Adipocyte (in vitro differentiated cells): ENCODE data around the gene TIA1.
"Not testable (repeated sequence)": the region's sequence is repeated elsewhere in the genome, so short reads cannot be mapped to it uniquely, and the experiment has no call there.

ENCODE experiments used
- DNase-seq: peaks from one replicate; pipeline ENCODE4 v3.0.0-alpha.2; 2015; ENCODE audit warnings: low read depth
- H3K27me3 ChIP-seq: replicated peaks from 2 replicates; pipeline ENCODE4 v1.7.0; 2013; ENCODE audit warnings: mild to moderate bottlenecking, low read length, moderate library complexity; ENCODE audit not compliant: control insufficient read depth, insufficient read depth
- H3K36me3 ChIP-seq: 2 replicates; pipeline ENCODE4 v1.7.0; 2013; ENCODE audit warnings: low read length, mild to moderate bottlenecking, moderate library complexity; ENCODE audit not compliant: control insufficient read depth, insufficient read depth, severe bottlenecking
- H3K4me1 ChIP-seq: 2 replicates; pipeline ENCODE4 v1.7.0; 2013; ENCODE audit warnings: mild to moderate bottlenecking, low read length, moderate library complexity; ENCODE audit not compliant: control insufficient read depth, insufficient read depth
- H3K4me3 ChIP-seq: 2 replicates; pipeline ENCODE4 v1.7.0; 2013; ENCODE audit warnings: mild to moderate bottlenecking, low read length, moderate library complexity
- H3K9ac ChIP-seq: 2 replicates; pipeline ENCODE4 v1.7.0; 2013; ENCODE audit warnings: mild to moderate bottlenecking, low read length, moderate library complexity
- H3K9me3 ChIP-seq: 2 replicates; pipeline ENCODE4 v1.7.0; 2013; ENCODE audit warnings: mild to moderate bottlenecking, low read length, moderate library complexity; ENCODE audit not compliant: control insufficient read depth

The TIA1 gene

DNA sequence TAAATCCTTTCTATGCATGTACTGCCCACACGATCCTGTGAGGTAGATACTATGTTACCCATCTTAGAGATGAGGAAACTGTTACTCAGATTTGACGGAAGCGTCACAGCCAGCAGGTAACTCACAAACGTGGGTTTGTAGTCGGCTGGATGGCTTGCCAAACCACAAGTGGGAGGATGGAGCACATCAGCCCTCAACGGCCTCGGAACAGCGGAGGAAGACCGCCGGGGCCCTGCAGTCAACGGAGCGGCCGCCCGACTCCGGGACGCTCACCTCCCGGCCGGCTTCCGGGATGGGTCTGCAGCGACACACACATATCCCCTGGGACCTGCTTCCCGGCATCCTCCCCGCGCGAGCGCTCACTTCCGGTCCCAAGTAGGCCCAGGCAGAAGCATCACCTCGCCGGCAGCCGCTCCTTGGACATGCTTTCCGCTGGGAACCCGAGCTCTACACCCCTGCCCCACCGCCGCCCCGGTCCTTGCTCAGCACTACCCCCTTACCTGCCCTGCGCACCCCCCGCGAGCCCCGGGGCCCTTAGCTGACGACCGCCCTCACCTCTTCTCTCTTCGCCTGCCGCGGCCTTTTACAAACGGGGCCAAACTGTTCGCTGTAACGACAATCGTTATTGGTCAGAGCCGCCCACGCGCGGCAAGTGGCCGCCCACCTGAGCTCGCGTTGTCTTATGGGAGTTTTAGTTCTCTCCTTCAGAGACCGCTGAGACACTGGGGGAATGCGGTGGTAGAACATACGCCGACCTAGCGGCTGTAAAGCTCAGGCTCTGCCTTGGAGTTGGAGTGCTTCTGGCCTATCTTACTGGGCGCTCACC lies 57.8 kb downstream of the TIA1 start, which contains the start of gene C2orf42:
Gene C2orf42 (minus strand): TSS at position 602 of the 826 bp plus-strand sequence. CDS start 9,034 bp downstream, outside the sequence.
- peak; percentile 97 for DNase-seq
- no peaks in the 10 kb centered on the region for H3K9me3 ChIP-seq
- peak within 1 kb of the TSS; percentile 97 for H3K4me3 ChIP-seq
- no peaks in the 10 kb centered on the region for H3K36me3 ChIP-seq
- no peaks in the 10 kb centered on the region for H3K27me3 ChIP-seq
- peak within 1 kb of the TSS; percentile 90 for H3K9ac ChIP-seq
- no peaks in the 10 kb centered on the region for H3K4me1 ChIP-seq

DNA sequence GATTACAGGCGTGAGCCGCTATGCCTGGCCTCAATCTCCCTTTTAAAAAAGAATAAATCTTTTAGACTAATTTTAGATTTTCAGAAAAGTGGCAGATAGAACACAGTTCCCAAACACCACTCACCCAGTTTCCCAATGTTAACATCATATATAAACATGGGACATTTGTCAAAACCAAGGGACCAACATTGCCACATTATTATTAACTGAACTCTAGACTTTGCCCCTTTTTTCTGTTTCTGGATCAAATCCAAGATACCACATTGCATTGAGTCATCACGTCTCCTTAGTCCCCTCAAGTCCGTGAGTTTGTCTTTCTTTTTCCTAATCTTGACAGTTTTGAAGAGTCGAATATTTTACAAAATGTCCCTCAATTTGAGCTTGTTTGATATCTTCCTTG lies 60.0 kb downstream of the TIA1 start:
- no peak for DNase-seq
- H3K36me3 ChIP-seq, result no peaks in the 10 kb centered on the region
- H3K9ac ChIP-seq, result no peak overlapping the region
- H3K9me3 ChIP-seq, result no peaks in the 10 kb centered on the region
- no peak overlapping the region for H3K4me3 ChIP-seq
- H3K27me3 ChIP-seq, result no peaks in the 10 kb centered on the region
- H3K4me1 ChIP-seq, result no peaks in the 10 kb centered on the region

DNA sequence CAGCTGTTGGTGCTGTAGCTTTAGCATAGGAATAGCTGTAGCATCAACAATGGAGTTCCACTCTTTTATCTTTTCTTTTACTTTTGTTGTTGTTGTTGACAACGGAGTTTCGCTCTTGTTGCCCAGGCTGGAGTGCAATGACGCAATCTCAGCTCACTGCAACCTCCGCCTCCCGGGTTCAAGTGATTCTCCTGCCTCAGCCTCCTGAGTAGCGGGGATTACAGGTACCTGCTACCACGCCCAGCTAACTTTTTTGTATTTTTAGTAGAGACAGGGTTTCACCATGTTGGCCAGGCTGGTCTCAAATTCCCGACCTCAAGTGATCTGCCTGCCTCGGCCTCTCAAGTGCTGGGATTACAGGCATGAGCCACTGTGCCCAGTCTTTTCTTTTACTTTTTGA lies 61.3 kb downstream of the TIA1 start:
- DNase-seq, H3K9me3 ChIP-seq, H3K9ac ChIP-seq: not testable (repeated sequence)

DNA sequence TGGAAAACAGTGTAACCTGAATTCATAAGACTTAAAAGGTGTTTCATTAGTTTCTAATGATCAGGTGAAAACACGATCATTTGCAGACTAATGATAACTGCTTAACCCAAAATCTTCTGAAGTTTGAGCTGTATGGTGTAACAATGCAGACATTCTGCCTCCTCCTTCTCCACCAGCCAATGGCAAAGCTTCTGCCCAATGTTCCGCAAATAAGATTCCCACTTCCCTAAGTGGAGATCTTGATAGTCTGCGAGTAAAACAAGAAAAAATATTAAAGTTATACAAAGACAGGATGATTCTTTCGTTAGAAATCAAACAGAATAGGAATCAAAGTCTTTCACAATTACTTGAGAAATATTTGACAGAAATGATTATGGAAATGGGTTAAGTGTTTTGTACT lies 65.7 kb downstream of the TIA1 start:
- Histone ChIP-seq H3K4me1 (no peaks in the 10 kb centered on the region), H3K9ac (no peak overlapping the region), H3K36me3 (peaks cover 33% of the 10 kb centered on the region), H3K9me3 (no peaks in the 10 kb centered on the region), H3K27me3 (no peaks in the 10 kb centered on the region), H3K4me3 (no peak overlapping the region)
- no peak for DNase-seq

More for the DNA sequence above, 61.3 kb downstream of the TIA1 start:
- H3K27me3 ChIP-seq, H3K36me3 ChIP-seq, H3K4me1 ChIP-seq, H3K4me3 ChIP-seq: not testable (repeated sequence)

DNA sequence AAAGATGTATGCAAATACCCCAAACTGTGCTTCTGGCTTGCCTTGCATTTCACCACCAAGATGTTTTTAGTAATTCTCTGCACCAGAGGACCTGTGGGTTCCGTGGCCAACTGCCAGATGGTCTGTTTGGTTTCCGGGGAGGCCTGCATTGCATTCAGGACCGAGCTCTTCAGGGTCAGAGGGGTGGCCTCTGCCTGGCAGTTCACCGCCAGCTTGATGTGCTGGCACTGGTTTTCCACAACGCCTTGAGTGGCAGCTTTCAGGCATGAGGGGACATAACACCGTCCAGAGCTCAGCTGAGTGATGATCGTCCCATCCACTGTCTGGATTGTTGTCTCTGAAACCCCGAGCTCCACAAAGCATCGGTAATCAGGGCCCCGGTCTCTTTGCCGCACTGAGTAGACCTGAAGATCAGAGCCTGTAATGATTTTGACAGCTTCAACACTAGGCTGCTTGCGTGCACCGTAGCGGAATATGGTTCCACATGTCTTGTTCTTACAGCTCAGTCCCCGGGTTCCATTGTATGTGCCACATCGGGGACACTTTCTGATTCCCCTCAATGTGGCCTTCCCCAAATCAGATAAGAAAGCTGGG lies 67.0 kb downstream of the TIA1 start:
- peaks cover 42% of the 10 kb centered on the region for H3K36me3 ChIP-seq
- H3K9ac ChIP-seq, result no peak overlapping the region
- DNase-seq, result no peak
- H3K4me3 ChIP-seq, result no peak overlapping the region
- H3K27me3 ChIP-seq, result no peaks in the 10 kb centered on the region
- no peaks in the 10 kb centered on the region for H3K4me1 ChIP-seq
- H3K9me3 ChIP-seq, result no peaks in the 10 kb centered on the region

DNA sequence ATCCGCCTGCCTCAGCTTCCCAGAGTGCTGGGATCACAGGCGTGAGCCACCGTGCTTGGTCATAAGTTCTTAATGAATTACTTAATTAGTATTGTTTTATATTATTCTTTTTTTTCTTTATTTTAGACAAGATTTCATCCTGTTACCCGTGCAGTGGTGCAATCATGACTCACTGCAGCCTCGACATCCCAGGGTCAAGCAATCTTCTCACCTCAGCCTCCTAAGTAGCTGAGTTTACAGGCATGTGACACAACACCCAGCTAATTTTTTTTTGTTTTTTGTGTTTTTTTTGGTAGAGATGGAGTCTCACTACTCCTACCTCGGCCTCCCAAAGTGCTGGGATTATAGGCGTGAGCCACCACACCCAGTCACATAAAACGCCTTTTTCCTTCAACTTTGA lies 74.9 kb downstream of the TIA1 start:
- H3K9me3 ChIP-seq, result no peaks in the 10 kb centered on the region
- H3K4me3 ChIP-seq, result no peak overlapping the region
- no peak for DNase-seq
- no peak overlapping the region for H3K9ac ChIP-seq
- H3K27me3 ChIP-seq, result no peaks in the 10 kb centered on the region
- peaks cover 47% of the 10 kb centered on the region for H3K36me3 ChIP-seq
- H3K4me1 ChIP-seq, result no peaks in the 10 kb centered on the region

DNA sequence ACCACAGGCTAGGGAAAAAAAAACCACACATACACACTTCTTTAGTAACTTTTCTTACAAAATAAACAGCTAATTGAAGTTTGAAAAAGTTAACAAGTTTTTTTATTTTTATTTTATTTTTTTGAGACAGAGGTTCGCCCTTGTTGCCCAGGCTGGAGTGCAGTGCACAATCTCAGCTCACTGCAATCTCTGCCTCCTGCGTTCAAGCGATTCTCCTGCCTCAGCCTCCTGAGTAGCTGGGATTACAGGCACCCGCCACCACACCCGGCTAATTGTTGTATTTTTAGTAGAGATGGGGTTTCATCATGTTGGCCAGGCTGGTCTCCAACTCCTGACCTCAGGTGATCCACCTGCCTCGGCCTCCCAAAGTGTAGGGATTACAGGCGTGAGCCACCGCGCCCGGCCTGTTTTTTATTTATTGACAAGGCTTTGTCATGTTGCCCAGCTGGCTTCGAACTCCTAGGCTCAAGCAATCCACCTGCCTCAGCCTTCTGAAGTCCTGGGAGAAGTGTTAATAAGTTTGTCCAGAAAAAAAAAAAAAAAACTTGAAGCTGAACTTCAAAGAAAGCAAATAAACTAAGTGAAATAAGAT lies 78.7 kb downstream of the TIA1 start:
- H3K9me3 ChIP-seq, H3K4me1 ChIP-seq, DNase-seq, H3K27me3 ChIP-seq, H3K9ac ChIP-seq, H3K4me3 ChIP-seq: not testable (repeated sequence)
- H3K36me3 ChIP-seq, result peaks cover 42% of the 10 kb centered on the region

DNA sequence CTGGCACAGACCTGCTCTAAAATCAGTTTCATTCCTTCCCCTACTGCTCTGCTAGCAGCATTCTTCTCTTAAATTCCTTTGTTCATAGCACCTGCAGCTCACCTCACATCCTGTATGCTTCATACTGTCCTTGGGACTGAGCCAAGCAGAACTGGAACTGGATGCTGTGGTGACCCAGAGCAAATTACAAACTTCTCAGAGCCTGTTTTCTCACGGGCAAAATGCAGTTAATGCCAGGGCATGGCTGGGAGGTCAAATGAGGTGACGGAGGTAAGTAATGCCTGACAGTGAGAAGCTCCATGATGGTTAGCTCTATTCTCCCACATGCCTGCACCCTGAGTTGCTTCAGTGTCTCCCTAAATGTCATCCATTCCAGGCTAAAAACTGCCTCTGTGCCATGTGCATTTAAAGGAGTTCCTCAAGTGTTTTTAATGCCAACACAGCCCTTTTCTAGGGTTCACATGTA lies 87.3 kb downstream of the TIA1 start:
- H3K4me1 ChIP-seq, result no peaks in the 10 kb centered on the region
- H3K27me3 ChIP-seq, result no peaks in the 10 kb centered on the region
- no peak overlapping the region for H3K4me3 ChIP-seq
- no peak overlapping the region for H3K9ac ChIP-seq
- DNase-seq, result no peak
- peaks cover 35% of the 10 kb centered on the region for H3K36me3 ChIP-seq
- no peaks in the 10 kb centered on the region for H3K9me3 ChIP-seq

DNA sequence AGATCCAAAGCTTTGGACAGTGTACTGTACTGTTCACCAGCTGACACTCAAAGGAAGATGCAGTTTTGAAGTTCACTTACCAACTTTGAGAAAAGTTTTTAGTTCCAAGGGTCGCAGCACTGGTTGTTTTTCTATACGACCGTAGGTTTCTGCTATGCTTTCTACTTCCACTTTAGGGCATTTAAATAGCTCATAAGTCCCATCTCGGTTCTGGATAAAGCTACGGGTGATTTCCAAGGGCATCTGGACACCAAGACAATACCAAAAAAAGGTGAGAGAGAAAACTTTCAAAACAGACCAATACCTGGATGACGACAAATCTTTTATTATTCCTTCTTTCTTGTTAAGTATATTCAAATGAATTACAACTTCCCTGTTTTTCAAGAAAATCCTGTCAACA lies 87.9 kb downstream of the TIA1 start:
- Histone ChIP-seq H3K27me3 (no peaks in the 10 kb centered on the region), H3K36me3 (peaks cover 31% of the 10 kb centered on the region), H3K4me3 (no peak overlapping the region), H3K9me3 (no peaks in the 10 kb centered on the region), H3K9ac (no peak overlapping the region), H3K4me1 (no peaks in the 10 kb centered on the region)
- no peak for DNase-seq
